Left forelimb (tissue), 1 donor: ENCODE results near the gene PFKFB3.
A peak's percentile ranks its signal among the peaks of the same experiment; 100 is the strongest.
"Not testable (repeated sequence)": the region's sequence is repeated elsewhere in the genome, so short reads cannot be mapped to it uniquely, and the experiment has no call there.

Experiments
- DNase-seq: peaks from one replicate; pipeline ENCODE4 v3.0.0-alpha.2; 2018; ENCODE audit warnings: low spot score

Gene PFKFB3

DNA sequence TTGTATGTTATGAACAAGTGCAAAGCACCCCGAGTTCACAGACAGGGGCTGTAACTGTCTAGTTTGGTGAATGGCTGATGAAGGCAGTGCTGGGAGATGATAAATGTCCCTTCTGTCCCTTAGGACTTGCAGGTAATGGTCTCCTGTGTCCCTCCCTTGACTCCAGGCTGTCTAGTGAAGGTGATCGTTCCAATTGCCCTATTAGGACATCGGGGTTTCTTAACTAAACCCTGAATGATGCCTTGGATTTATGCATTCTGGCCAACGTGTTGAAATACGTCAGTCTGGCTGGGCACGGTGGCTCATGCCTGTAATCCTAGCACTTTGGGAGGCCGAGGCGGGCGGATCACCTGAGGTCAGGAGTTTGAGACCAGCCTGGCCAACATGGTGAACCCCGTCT lies 69.4 kb downstream of the PFKFB3 start:
- no peak for DNase-seq

GRCh38 chr10:6273351-6273750 lies 70.6 kb downstream of the PFKFB3 start:
- DNase-seq: no peak

- no peak for DNase-seq
These were observed 71.3 kb downstream of the PFKFB3 start for GRCh38 chr10:6274040-6274439.

GRCh38 chr10:6274484-6274883 lies 71.8 kb downstream of the PFKFB3 start:
- DNase-seq: no peak

DNA sequence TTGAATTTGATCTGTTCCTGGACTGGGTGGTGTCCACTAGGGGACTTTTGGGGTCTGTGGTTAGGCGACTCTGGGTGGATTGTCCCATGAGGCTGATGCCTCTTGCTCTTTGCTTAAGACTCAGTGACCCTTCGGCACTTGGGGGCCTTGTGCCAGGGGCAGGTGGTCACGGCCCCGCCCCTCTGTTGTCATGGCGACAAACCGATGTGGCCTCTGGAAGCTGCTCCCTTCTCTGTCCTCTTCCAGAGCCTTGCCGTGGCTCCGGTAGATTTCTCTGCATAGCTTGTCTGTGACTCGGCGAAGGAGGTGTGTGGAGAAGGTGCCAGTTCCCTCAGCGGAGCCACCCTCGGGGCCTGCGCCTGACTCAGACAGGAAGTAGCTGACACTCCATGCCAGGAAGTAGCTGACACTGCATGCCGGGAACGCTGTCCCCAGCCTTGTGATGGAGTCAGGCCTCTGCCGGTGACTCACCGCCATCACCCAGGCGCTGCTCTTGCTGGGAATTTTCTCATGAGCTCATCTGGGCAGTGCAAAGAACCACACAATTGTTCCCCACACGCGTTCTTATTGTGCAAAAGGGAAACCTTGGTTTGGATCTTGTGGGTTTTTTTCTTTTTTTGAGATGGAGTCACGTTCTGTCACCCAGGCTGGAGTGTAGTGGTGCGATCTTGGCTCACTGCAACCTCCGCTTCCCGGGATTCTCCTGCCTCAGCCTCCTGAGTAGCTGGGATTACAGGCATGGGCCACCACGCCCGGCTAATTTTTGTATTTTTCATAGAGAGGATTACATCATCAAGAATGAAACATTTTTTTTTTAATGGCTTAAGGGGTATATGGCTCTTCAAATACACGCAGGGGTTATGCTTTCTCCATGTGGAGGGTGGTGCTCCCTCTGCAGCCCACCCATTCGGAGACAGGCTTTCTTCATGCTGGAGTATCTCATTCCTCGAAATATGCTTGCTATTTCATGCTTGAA lies 72.6 kb downstream of the PFKFB3 start:
- peak; percentile 71 for DNase-seq

GRCh38 chr10:6276356-6276755 lies 73.6 kb downstream of the PFKFB3 start:
- no peak for DNase-seq

GRCh38 chr10:6278519-6279120 lies 75.9 kb downstream of the PFKFB3 start:
- no peak for DNase-seq

GRCh38 chr10:6279540-6280267 lies 77.0 kb downstream of the PFKFB3 start:
- no peak for DNase-seq

DNA sequence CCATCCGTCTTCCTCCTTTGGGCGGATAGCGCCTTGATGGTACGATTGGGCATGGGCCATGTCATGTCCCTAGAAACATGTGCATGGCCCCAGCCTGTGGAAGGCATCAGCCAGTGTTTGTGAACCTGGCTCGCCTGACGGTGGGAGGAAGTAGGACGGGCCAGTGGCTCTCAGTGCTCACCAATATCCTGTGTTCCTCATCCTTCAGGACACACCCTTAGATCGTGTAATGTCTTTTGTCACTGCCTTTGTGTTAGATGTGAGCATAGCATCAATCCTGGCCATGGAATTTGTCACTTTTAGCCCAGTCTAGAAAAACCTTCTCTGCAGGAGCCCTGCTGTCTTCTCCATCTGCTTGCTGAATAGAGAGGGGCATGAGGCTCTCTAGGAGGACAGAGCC lies 77.6 kb downstream of the PFKFB3 start:
- no peak for DNase-seq

DNA sequence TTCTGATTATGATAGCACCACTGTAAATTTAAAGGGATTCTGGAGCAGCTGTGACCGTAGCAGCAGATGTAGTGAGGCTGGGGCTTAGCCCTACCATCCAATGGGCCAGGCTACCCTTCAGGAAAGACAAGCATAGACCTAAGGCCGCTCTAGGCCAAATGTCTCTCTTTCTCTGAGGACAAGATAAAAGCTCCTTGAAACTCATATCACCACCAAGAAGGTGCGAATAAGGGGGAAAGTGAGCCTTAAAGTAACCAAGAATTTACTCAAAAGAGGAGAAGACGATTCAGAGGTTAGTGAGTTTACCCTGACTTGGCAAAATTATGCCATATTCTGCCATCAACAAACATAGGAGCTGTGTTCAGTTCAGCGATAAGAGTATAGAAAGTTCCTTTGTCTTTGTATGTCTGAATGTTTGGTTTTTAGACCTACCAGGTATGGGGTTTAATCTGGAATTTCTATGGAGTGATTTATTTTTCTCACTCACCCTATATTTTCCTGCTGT lies 79.8 kb downstream of the PFKFB3 start:
- no peak for DNase-seq

DNA sequence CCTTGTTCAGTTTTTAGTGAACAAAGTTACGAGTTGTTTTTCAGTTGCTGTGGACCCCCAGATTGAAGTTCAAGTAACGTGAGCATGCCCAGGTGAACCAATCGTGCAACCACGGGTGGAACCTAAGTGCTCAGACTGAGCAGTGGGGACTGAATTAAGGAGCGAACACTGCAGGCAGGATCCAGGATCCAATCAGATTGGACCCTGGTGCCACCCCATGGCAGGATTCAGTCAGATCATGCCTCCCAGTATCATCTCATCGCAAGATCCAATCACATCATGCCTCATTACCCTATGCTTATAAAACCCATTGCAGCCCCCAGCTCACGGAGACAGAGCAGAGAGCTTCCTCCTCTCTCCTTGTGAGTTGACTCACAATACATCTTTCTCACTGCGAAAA lies 80.9 kb downstream of the PFKFB3 start:
- DNase-seq: no peak

DNA sequence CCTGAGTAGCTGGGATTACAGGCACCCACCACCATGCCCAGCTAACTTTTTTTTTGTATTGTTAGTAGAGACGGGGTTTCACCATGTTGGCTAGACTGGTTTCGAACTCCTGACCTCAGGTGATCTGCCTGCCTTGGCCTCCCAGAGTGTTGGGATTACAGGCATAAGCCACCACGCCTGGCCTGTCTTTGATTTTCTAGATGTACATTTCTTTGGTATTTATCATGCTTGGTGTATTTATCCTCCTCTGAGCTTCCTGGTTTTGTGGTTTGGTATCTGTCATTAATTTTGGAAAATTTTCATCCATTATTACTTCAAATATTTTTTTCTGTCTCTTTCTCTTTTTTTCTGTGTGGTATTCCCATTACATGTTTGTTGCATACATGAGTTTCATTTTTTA lies 87.9 kb downstream of the PFKFB3 start:
- not testable (repeated sequence) for DNase-seq

DNA sequence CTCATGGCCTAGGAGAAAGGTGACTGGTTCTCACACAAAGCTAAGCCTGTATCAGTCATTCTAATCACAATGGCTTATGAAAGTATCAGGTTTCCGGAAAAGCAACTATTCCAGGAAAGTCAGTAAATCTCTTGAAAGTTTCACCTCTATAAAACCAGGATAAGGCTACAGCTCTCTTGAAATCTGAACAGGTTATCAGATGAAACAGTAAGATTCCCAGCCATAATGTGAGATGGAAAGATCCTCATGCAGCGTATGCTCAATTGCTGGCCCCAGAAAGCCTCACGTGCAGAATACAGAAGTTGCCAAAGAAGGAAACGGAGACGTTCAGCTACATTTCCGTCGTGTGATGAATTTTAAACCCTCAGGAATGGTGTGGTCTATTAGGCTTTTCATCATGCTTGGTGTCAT lies 90.0 kb downstream of the PFKFB3 start:
- DNase-seq: no peak

- DNase-seq: not testable (repeated sequence)
These were observed 93.7 kb downstream of the PFKFB3 start for GRCh38 chr10:6296425-6296824.

GRCh38 chr10:6296828-6297251 lies 94.1 kb downstream of the PFKFB3 start:
- no peak for DNase-seq

DNA sequence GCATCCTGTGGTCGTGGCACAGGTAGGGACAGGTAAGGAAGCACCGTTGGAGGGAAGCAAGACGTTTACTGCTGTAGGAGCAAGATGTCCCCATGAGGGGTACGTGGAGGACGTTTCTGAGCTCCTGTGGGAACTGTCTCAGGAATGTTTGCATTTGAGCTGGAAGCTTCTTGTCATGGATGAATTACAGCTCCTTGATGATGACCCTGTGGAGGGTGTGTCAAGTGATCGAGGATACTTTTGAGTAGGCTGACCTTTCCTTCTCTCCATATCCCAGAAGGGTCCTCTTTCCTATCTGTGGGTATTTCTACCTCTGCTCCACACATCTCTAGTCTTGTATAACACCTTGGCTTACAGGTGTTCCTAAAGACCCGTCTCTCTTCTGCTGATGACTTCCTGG lies 94.8 kb downstream of the PFKFB3 start:
- no peak for DNase-seq

DNA sequence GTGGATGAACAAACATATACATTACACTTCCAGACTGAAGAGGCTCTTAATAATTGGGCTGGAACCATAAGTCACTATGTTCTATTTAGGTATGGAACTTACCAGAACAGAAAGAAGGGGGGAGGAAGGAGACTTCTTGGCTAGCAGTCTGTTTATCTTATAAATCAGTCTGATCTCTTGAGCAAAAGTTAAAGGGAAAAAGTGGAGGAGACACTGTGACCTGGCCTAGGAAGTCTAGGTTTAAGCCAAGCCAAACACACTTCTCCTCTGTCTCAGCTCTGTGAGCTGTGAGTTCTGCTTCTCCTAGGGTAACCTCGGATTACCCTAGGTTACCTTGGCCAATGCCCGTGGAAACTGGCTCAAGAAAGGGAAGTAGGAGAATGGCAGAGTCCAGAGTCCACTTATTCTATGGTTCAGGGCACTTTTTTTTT lies 95.2 kb downstream of the PFKFB3 start:
- DNase-seq: no peak

DNA sequence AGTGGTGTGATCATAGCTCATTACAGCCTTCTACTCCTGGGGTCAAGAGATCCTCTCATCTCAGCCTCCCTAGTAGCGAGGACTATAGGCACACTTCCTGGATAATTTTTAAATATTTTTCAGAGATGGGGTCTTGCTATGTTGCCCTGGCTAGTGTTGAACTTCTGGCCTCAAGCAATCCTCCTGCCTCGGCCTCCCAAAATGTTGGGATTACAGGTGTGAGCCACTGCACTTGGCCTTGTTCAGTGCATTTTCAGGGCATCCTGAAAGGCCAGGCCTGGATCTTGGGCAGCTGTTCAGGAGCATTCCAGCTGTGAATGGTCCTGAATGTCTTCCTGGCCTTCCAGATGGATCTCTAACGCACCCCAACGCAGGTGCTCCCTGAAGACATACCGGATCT lies 95.7 kb downstream of the PFKFB3 start:
- no peak for DNase-seq

DNA sequence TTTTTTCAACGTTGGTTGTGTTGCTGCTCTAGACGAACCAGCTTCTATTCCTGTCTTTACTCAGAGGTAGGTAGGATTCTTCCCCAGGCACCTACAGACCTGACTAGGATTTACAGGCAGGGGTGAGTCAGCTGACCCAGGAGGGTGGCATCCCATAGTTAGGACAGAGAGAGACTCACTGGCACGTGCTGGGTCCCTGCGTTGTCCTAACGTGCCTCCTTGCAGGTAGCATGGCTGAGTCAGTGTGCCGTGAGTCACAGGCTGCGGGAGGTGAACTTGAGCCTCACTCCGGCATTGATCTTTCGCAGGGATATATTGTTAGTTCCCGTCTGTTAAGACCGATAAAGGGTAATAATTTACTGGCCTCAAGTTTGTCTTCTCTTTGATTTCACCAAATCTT lies 96.5 kb downstream of the PFKFB3 start:
- no peak for DNase-seq

GRCh38 chr10:6299743-6300105 lies 97.0 kb downstream of the PFKFB3 start:
- no peak for DNase-seq

DNA sequence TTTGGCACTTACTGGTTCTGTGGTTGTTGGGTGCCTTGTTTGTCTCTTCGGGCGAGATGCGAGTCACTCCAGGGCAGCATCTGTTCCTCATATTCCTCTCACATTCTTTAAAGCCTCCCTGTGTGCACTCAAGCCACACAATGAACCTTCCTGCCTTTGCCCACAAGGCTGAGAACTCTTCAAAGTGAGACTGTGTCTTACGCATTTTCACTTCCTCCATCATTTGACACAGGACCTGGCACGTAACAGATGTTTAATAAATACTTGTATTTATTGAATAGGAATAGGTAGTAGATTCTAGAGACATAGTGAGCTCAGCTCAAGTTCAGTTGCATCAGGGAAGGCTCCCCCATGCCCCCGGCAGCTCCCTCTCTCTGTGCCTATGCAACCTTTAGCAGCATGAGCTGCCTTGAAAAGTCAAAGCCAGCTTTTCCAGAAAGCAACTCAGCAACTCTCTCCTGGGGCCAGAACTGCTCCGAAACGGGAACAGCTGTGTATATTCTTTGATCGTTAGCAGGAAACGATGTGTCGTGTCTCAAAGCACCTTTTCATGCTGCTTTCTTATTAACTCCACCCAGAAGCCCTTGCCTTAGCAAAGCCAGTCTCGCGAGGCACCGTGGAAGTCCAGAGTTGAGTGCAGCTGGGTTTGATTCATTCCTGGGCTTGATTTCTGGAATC lies 97.5 kb downstream of the PFKFB3 start:
- DNase-seq: peak; percentile 70
